Sigmoid colon (tissue), 4 donors: ENCODE data around the gene CES3.

ENCODE experiments used
- POLR2A ChIP-seq, 2 donors: fragments of 450-650 bp; IDR thresholded peaks; one replicate each; pipeline ENCODE4 v1.6.1; 2016; ENCODE audit warnings: antibody characterized with exemption in 2 of 2, mild to moderate bottlenecking in 2 of 2, moderate library complexity in 2 of 2
- POLR2AphosphoS5 ChIP-seq, 4 donors: sonication (generic); formaldehyde crosslinking; IDR thresholded peaks; one replicate each; pipeline ENCODE4 v1.6.1; 2017; ENCODE audit warnings: antibody characterized with exemption in 4 of 4
- TF ChIP-seq, protein P1 (sequence below), 4 experiments: fragments of 450-650 bp in 3 of 4; fragments of 200-600 bp in 1 of 4; IDR thresholded peaks; one replicate each; pipeline ENCODE4 v1.5.1; 2016 to 2019; ENCODE audit warnings: antibody characterized with exemption in 4 of 4, mild to moderate bottlenecking in 3 of 4, moderate library complexity in 2 of 4

DNA sequence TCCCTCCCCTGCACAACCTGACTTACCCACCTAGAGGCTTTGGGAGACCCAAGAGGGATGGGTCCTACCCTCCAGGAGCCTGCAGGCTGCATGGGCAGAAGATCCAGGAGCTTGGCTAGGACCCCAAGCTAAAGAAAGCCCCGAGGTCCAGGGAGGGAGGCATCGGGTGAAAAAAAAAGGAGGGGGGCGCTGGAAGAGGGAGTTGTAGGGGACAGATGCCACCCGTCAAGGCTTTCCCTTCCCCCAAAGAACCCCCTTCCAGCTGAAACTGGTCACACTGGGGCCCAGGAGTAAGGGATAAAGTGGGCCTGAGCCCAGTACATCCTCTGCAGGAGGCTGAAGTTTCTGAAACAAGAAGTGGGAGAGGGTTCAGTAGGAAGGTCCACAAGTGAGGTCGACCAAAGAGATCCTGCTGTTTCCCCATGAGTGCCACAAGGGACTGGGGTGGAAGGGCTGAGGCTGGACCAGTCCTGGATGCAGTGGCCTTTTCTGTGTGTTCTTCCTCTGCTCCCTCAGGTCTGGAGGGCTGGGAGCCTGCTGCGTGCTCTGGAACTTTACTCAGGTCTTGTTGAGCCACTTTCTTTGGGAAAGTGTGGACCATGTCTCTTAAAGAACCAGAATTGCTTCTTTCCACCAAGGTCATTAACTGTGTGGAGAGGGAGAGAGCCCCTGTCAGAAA is 53.7 kb downstream of the CES3 start:
- TF ChIP-seq, protein P1, sequence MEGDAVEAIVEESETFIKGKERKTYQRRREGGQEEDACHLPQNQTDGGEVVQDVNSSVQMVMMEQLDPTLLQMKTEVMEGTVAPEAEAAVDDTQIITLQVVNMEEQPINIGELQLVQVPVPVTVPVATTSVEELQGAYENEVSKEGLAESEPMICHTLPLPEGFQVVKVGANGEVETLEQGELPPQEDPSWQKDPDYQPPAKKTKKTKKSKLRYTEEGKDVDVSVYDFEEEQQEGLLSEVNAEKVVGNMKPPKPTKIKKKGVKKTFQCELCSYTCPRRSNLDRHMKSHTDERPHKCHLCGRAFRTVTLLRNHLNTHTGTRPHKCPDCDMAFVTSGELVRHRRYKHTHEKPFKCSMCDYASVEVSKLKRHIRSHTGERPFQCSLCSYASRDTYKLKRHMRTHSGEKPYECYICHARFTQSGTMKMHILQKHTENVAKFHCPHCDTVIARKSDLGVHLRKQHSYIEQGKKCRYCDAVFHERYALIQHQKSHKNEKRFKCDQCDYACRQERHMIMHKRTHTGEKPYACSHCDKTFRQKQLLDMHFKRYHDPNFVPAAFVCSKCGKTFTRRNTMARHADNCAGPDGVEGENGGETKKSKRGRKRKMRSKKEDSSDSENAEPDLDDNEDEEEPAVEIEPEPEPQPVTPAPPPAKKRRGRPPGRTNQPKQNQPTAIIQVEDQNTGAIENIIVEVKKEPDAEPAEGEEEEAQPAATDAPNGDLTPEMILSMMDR (IDR thresholded peaks at IDR 0.05) = no peak
- TF ChIP-seq POLR2AphosphoS5 (IDR thresholded peaks at IDR 0.05) (no peak), POLR2A (IDR thresholded peaks at IDR 0.05) (no peak)
